Adrenal gland (tissue), 5 donors: Measurements from ENCODE around the gene TOMT.

ENCODE experiments used
- POLR2A ChIP-seq, 2 donors: fragments of 450-650 bp; IDR thresholded peaks; one replicate each; pipeline ENCODE4 v1.6.1; 2017; ENCODE audit warnings: antibody characterized with exemption in 2 of 2, mild to moderate bottlenecking in 2 of 2, moderate library complexity in 1 of 2
- TF ChIP-seq, protein P1 (sequence below), 6 experiments: fragments of 450-650 bp in 4 of 6; fragments of 200-600 bp in 2 of 6; sonication (generic) in 1 of 6; IDR thresholded peaks; 1 replicate in 5 of 6; 2 replicates in 1 of 6; pipeline versions ENCODE4 v1.5.1 to v1.8.0; 2016 to 2021; ENCODE audit warnings: antibody characterized with exemption in 6 of 6, mild to moderate bottlenecking in 2 of 6, moderate library complexity in 1 of 6
- donor health status: DM: no; HTN: no; CAD: no.

DNA sequence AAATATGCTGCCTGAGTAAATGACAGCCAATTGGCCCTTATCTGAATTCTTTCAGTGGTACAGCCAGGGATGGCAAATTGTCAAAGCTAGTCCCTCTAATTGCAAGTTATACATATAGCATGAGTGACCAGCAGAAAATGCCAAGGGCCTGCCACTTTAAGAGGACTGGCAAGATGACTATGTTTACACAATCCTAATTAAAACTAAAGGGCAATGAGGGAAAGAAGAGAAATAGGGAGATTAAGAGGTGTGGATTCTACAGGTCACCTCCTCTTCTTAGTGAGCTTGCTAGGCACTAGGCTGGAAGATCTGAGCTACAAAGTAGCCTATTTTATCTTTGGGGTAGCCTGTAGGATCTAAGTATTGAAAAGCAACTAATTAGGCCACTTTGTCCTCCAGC is 38.9 kb upstream of the TOMT start:
- TF ChIP-seq, protein P1, sequence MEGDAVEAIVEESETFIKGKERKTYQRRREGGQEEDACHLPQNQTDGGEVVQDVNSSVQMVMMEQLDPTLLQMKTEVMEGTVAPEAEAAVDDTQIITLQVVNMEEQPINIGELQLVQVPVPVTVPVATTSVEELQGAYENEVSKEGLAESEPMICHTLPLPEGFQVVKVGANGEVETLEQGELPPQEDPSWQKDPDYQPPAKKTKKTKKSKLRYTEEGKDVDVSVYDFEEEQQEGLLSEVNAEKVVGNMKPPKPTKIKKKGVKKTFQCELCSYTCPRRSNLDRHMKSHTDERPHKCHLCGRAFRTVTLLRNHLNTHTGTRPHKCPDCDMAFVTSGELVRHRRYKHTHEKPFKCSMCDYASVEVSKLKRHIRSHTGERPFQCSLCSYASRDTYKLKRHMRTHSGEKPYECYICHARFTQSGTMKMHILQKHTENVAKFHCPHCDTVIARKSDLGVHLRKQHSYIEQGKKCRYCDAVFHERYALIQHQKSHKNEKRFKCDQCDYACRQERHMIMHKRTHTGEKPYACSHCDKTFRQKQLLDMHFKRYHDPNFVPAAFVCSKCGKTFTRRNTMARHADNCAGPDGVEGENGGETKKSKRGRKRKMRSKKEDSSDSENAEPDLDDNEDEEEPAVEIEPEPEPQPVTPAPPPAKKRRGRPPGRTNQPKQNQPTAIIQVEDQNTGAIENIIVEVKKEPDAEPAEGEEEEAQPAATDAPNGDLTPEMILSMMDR (IDR thresholded peaks at IDR 0.05): no peak
- no peak for TF ChIP-seq POLR2A (IDR thresholded peaks at IDR 0.05)
